SKM-1 treated with dmso at 0.1 percent for 144 hours (cell line): ENCODE results near the gene HMGCR.
A peak's percentile ranks its signal among the peaks of the same experiment; 100 is the strongest.
"Not testable (repeated sequence)": the region's sequence is repeated elsewhere in the genome, so short reads cannot be mapped to it uniquely, and the experiment has no call there.

Experiments used
- DNase-seq: peaks from one replicate; lab custom pipeline; 2025; ENCODE audit not compliant: unreplicated experiment; lab: John Stamatoyannopoulos, UW

The HMGCR gene

GRCh38 chr5:75336615-75337336, at the start of gene HMGCR:
Gene HMGCR, plus strand, starts transcription at chr5:75337220. Its CDS starts 5,386 bp downstream, at chr5:75342606.
- peak; percentile 97 for DNase-seq

GRCh38 chr5:75291844-75292243, 45.2 kb upstream of the HMGCR start:
- DNase-seq = not testable (repeated sequence)

- DNase-seq = no peak
These were observed 36.9 kb upstream of the HMGCR start for GRCh38 chr5:75300084-75300483.

- DNase-seq = no peak
These were observed 33.6 kb upstream of the HMGCR start for GRCh38 chr5:75303419-75303818.

- not testable (repeated sequence) for DNase-seq
These were observed 32.5 kb upstream of the HMGCR start for GRCh38 chr5:75304486-75304885.

- DNase-seq = no peak
These were observed 30.3 kb upstream of the HMGCR start for GRCh38 chr5:75306746-75307145.

- DNase-seq = no peak
These were observed 26.8 kb upstream of the HMGCR start for GRCh38 chr5:75310212-75310611.

- DNase-seq = peak; percentile 43
These were observed 17.9 kb upstream of the HMGCR start for GRCh38 chr5:75319148-75319547.

- no peak for DNase-seq
These were observed 17.4 kb upstream of the HMGCR start for GRCh38 chr5:75319638-75320037.

GRCh38 chr5:75320371-75320770, 16.6 kb upstream of the HMGCR start:
- peak; percentile 85 for DNase-seq

GRCh38 chr5:75322066-75322465, 15.0 kb upstream of the HMGCR start:
- DNase-seq = no peak

- no peak for DNase-seq
These were observed 12.2 kb upstream of the HMGCR start for GRCh38 chr5:75324791-75325190.

GRCh38 chr5:75325242-75325641, 11.8 kb upstream of the HMGCR start:
- no peak for DNase-seq

GRCh38 chr5:75330404-75330803, 6.6 kb upstream of the HMGCR start:
- DNase-seq = no peak

GRCh38 chr5:75331095-75332090, 5.6 kb upstream of the HMGCR start:
- DNase-seq = no peak

GRCh38 chr5:75333759-75334158, 3.3 kb upstream of the HMGCR start:
- DNase-seq = not testable (repeated sequence)

GRCh38 chr5:75334413-75334812, 2.6 kb upstream of the HMGCR start:
- not testable (repeated sequence) for DNase-seq

GRCh38 chr5:75335486-75335885, 1.5 kb upstream of the HMGCR start:
- DNase-seq = no peak

GRCh38 chr5:75335952-75336614, 937 bp upstream of the HMGCR start:
- DNase-seq = no peak

- no peak for DNase-seq
These were observed 474 bp downstream of the HMGCR start for GRCh38 chr5:75337366-75338021.

GRCh38 chr5:75338408-75338807, 1.4 kb downstream of the HMGCR start:
- DNase-seq = no peak
